SU-DHL-6 (cell line): ENCODE results near the gene SMIM21.

Source experiments
- EZH2phosphoT487 ChIP-seq: fragments of 200-600 bp; sonication (generic), shearing (Covaris generic); conservative IDR thresholded peaks from 2 replicates; pipeline ENCODE4 v1.6.1; 2018; ENCODE audit warnings: mild to moderate bottlenecking, antibody characterized with exemption, low read length, moderate library complexity, mixed read lengths
- TF ChIP-seq, protein P1 (sequence below): fragments of 200-600 bp; sonication (generic); IDR thresholded peaks from one replicate; pipeline ENCODE4 v1.5.1; 2017; ENCODE audit warnings: antibody characterized with exemption, mild to moderate bottlenecking, low read length, moderate library complexity; ENCODE audit not compliant: insufficient read depth, poor library complexity, severe bottlenecking

DNA sequence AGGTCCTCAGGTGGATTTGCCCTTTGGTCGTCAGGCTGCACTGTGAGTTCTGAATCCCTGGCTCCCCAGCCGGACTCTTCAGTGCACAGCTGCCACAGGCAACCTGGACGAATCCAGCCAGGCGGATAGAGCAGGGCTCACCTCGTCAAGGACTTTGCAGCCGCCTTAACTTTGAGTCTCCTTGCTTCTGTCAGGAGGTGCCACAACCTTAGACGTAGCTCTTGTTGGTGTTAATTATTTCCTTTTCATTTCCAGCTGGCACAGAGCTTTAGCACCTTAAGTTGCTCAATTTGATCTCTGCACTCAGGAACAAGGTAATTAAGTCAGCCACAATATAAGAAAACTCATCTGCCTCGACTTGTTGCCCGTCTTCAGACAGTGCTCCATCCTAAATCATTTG is 17.7 kb downstream of the SMIM21 start:
- TF ChIP-seq, protein P1, sequence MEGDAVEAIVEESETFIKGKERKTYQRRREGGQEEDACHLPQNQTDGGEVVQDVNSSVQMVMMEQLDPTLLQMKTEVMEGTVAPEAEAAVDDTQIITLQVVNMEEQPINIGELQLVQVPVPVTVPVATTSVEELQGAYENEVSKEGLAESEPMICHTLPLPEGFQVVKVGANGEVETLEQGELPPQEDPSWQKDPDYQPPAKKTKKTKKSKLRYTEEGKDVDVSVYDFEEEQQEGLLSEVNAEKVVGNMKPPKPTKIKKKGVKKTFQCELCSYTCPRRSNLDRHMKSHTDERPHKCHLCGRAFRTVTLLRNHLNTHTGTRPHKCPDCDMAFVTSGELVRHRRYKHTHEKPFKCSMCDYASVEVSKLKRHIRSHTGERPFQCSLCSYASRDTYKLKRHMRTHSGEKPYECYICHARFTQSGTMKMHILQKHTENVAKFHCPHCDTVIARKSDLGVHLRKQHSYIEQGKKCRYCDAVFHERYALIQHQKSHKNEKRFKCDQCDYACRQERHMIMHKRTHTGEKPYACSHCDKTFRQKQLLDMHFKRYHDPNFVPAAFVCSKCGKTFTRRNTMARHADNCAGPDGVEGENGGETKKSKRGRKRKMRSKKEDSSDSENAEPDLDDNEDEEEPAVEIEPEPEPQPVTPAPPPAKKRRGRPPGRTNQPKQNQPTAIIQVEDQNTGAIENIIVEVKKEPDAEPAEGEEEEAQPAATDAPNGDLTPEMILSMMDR: no peak
- TF ChIP-seq EZH2phosphoT487: no peak
